HG03064 (cell line): ENCODE results near the gene SPATA13.

ENCODE experiments used
- ATAC-seq: cut with Tn5 transposase; IDR thresholded peaks from one replicate; pipeline ENCODE4 v1.9.1; 2021; ENCODE audit warnings: low read depth; ENCODE audit not compliant: unreplicated experiment

SPATA13 gene

GRCh38 chr13:24165746-24166145, 5.2 kb downstream of the SPATA13 start:
- no peak for ATAC-seq

GRCh38 chr13:24166561-24166960, 6.0 kb downstream of the SPATA13 start:
- no peak for ATAC-seq

- no peak for ATAC-seq
Measured at GRCh38 chr13:24167666-24168391, 7.3 kb downstream of the SPATA13 start.

GRCh38 chr13:24168392-24168750, 7.9 kb downstream of the SPATA13 start:
- no peak for ATAC-seq

- no peak for ATAC-seq
Measured at GRCh38 chr13:24168979-24169378, 8.5 kb downstream of the SPATA13 start.

- no peak for ATAC-seq
Measured at GRCh38 chr13:24172071-24172470, 11.6 kb downstream of the SPATA13 start.

- ATAC-seq, result no peak
Measured at GRCh38 chr13:24173795-24174194, 13.3 kb downstream of the SPATA13 start.

GRCh38 chr13:24175847-24176246, 15.3 kb downstream of the SPATA13 start:
- ATAC-seq, result no peak

- no peak for ATAC-seq
Measured at GRCh38 chr13:24176351-24177101, 16.0 kb downstream of the SPATA13 start.

- ATAC-seq, result no peak
Measured at GRCh38 chr13:24178847-24179485, 18.4 kb downstream of the SPATA13 start.

- ATAC-seq, result no peak
Measured at GRCh38 chr13:24179486-24179850, 18.9 kb downstream of the SPATA13 start.

- no peak for ATAC-seq
Measured at GRCh38 chr13:24180750-24181377, 20.3 kb downstream of the SPATA13 start.

GRCh38 chr13:24181991-24182702, 21.6 kb downstream of the SPATA13 start:
- ATAC-seq, result no peak

- no peak for ATAC-seq
Measured at GRCh38 chr13:24182703-24183081, 22.2 kb downstream of the SPATA13 start.

GRCh38 chr13:24183741-24184182, 23.2 kb downstream of the SPATA13 start:
- ATAC-seq, result no peak

- ATAC-seq, result no peak
Measured at GRCh38 chr13:24184265-24184841, 23.8 kb downstream of the SPATA13 start.

- ATAC-seq, result no peak
Measured at GRCh38 chr13:24184882-24185281, 24.4 kb downstream of the SPATA13 start.

GRCh38 chr13:24185591-24186232, 25.2 kb downstream of the SPATA13 start:
- no peak for ATAC-seq

- no peak for ATAC-seq
Measured at GRCh38 chr13:24187185-24187584, 26.7 kb downstream of the SPATA13 start.
